ENCODE data around the gene AFF4.
A peak's percentile ranks its signal among the peaks of the same experiment; 100 is the strongest.
"Not testable (repeated sequence)": the region's sequence is repeated elsewhere in the genome, so short reads cannot be mapped to it uniquely, and the experiment has no call there.

Gene AFF4, protein sequence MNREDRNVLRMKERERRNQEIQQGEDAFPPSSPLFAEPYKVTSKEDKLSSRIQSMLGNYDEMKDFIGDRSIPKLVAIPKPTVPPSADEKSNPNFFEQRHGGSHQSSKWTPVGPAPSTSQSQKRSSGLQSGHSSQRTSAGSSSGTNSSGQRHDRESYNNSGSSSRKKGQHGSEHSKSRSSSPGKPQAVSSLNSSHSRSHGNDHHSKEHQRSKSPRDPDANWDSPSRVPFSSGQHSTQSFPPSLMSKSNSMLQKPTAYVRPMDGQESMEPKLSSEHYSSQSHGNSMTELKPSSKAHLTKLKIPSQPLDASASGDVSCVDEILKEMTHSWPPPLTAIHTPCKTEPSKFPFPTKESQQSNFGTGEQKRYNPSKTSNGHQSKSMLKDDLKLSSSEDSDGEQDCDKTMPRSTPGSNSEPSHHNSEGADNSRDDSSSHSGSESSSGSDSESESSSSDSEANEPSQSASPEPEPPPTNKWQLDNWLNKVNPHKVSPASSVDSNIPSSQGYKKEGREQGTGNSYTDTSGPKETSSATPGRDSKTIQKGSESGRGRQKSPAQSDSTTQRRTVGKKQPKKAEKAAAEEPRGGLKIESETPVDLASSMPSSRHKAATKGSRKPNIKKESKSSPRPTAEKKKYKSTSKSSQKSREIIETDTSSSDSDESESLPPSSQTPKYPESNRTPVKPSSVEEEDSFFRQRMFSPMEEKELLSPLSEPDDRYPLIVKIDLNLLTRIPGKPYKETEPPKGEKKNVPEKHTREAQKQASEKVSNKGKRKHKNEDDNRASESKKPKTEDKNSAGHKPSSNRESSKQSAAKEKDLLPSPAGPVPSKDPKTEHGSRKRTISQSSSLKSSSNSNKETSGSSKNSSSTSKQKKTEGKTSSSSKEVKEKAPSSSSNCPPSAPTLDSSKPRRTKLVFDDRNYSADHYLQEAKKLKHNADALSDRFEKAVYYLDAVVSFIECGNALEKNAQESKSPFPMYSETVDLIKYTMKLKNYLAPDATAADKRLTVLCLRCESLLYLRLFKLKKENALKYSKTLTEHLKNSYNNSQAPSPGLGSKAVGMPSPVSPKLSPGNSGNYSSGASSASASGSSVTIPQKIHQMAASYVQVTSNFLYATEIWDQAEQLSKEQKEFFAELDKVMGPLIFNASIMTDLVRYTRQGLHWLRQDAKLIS

DNA sequence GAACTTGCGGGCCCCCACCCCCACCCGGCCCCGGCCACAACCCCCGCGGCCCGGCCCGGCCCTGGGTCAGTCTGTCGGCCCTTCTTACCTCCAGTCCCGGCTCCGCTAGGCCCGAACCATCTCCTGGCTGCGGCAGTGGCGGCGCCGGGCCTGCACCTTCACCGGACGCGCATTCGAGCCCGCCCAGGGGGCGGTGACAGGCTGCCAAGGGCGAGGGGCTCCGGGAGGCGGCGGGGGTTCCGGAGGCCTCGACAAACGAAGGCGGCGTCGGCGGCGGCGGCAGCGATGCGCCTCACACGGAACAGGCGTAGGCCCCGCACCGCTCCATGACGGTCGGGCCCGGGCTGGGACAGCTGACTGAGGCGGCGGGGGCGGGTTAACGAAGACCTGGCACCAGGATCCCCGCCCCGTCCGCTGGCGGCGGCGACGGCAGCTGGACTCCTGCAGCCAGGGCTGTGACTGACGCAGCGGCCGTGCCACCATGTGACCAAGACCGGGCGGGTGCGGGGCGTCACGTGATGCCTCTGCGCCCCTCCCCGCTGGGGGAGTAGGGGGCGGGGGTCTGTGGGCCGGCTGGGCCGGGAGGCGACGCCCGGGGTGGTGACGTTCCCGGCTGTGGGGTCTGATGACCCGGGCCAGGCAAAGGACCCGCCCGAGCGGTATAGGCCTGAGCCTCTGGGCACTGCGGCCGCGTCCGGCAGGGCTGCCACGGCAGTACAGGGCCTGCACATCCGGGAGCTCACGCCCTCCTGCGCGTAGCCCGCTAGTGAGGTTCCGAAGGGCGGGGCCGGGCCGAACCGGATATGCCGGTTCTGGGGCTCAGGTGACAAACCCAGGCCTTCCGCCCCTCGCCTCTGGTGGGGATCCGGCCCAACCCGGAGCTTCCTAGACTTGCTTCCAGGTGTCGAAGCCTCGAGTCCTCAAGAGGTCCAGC lies at the start of gene AFF4:
AFF4 (minus strand) TSS at position 464 of the 934 bp plus-strand sequence. CDS start 26,445 bp downstream, outside the sequence.
- peak; percentile 99 for DNase-seq

DNA sequence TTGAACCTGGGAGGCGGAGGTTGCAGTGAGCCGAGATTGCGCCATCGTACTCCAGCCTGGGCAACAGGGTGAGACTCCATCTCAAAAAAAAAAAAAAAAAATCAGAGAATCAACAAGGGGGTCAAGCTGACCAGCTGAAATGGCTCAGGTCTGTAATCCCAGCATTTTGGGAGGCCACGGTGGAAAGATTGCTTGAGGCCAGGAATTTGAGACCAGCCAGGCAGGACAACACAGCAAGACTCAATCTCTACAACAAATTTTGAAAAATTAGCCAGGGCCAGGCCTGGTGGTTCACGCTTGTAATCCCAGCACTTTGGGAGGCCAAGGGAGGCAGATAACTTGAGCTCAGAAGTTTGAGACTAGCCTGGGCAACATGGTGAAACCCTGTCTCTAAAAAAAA lies 45.0 kb upstream of the AFF4 start:
- DNase-seq: not testable (repeated sequence)

DNA sequence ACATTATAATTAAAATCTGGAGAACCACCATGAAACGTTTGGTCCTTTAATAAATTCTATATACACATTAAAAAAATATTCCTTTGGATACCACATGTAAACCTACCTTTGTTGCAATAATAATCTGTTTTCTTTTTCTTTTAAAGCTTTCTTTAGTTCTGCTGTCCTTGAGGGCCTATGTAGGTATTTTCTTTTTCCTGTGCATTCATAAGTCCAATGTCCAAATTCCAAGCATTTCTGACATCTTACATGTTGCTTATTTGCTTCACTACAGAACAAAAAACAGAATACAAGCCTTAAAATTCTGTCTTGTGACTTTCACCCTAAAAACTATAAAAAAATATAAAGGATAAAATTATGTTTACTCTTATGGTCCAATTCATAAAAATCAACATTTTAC lies 43.2 kb upstream of the AFF4 start:
- DNase-seq: no peak

DNA sequence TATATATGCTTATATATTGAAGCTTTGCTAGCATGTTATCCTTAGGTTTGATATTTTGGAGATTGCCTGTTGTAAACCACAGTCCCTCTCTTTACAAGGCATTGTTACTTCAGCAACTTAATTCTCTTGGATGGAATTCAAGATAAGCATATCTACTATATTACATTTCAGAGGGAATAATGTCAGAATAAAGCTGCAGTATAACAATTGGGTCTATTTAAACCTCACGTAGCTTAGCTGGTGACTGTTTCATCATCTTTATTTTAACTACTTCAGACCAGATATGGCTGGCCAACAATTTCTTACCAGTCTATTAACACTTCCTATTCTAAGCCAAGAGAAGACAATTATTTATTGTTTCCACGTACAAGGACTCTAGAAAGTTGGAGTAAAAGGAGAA lies 35.8 kb upstream of the AFF4 start:
- no peak for DNase-seq

DNA sequence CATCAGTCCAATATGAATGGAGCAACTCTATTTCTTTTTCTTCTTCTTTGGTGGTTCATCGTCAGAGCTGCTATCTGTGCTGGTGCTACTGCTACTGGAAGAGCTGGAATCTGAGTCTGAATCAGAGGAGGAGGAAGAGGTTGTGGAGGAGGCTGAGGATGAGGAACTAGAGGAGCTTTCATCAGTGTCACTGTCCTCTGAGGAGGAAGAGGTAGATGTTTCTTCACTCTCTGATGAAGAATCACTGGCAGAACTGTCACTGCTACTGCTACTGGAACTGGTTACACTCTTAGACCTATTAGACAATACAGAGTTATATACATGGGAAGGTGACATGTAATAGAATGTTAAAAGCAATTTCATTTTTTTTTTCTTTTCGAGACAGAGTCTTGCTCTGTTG lies 35.1 kb upstream of the AFF4 start:
- no peak for DNase-seq

DNA sequence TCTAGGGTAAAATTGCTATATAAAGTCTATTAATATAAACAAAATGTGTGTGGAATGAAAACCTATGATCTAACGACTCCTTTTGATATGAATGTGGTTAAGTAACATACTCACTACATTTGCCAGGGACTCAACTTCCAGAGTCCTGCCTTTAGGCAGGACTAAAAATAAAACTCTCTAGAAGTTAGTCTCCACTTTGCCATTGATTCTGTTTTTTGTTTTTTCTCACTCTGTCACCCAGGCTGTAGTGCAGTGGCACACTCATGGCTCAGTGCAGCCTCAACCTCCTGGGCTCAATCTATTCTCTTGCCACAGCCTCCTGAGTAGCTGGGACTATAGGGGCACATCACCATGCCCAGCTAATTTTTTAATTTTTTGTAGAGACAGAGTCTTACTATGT lies 32.9 kb upstream of the AFF4 start:
- no peak for DNase-seq

DNA sequence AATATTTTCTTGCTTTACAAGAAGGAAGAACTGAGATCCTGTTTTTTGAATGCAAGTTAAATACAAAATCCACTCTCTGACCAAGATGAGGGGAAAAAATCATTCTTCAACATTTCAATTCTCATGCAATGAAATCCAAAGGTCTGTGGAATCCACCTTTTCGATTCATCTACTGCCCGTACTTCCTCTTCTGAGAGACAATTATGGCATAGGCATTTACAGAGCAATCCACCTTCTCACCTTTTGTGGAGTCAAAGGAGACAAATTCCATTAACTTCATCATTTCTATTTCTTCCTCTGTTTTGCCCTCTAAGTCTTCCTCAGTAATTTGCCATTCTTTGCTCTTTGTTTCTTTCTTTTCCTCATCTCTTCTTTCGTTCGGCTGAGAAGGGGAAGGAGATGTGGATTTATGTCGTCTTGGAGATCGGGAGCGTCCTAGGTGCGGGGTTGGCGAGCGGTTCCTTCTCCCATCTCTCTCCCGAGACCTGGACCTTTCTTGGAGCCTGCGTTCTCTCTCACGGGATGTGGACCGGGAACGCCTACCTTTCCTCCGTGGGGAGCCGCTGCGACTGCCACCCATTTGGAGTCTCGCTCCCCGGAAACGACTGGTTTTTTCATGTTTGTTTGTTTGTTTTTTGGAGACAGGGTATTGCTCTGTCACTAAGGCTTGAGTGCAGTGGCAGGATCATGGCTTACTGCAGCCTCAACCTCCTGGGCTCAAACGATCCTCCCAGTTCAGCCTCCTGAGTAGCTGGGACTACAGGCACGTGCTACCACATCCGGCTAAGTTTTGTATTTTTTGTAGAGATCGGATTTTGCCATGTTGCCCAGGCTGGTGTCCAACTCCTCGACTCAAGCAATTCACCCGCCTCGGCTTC lies 24.3 kb upstream of the AFF4 start:
- DNase-seq: no peak

DNA sequence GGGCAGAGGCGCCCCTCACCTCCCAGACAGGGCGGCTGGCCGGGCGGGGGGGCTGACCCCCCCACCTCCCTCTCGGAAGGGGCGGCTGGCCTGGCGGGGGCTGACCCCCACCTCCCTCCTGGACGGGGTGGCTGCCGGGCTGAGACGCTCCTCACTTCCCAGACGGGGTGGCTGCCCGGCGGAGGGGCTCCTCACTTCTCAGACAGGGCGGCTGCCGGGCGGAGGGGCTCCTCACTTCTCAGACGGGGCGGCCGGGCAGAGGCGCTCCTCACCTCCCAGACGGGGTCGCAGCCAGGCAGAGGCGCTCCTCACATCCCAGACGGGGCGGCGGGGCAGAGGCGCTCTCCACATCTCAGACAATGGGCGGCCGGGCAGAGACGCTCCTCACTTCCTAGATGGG lies 19.5 kb upstream of the AFF4 start:
- not testable (repeated sequence) for DNase-seq

DNA sequence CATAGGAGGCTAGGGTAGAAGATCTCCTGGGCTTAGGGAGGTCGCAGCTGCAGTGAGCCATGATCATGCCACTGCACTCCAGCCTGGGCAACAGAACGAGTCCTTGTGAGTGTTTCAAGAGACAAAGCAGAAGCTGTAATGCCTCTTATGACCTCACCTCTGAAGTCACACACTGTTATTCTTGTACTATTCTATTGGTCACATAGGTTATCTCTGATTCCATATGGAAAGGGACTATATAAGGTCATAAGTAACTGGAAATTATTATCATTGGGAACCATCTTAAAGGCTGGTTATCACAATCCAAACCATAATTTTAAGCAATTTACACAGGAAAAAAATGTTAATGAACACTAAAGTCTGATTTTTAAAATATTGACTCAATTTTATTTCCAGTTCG lies 17.9 kb upstream of the AFF4 start:
- no peak for DNase-seq

DNA sequence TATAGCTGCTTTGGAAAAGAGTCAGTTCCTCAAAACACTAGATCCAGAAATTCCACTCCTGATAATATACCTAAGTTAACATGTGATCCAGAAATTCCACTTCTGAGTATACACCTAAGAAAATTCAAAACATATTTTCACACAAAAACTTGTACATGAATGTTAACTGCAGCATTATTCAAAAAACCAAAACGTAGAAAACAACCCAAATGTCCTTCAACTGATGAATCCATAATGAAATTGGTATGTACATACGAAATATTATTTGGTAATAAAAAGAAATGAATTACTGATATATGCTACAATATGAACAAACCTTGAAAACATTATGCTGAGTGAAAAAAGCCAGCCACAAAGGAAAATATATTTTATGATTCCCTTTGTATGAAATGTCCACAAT lies 16.5 kb upstream of the AFF4 start:
- no peak for DNase-seq

DNA sequence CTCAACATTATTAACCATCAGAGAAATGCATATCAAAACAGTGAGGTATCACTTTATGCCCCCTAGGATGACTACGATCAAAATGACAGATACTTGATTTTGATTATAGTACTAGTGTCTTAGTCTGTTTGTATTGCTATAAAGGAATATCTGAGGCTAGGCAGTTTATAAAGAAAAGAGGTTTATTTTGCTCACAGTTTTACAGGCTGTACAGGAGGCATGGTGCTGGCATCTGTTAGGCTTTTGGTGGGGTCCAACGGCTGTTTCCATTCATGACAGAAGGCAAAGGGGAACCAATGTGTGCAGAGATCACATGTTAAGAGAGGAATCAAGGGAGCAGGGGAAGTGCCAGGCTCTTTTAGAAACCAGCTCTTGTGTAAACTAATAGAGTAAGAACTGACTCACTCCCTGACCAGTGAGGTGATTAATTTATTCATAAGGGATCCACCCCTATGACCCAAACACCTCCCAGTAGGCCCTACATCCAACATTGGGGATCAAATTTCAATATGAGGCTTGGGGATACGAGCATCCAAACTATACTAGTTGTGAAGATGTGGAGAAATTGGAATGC lies 16.0 kb upstream of the AFF4 start:
- DNase-seq: no peak

DNA sequence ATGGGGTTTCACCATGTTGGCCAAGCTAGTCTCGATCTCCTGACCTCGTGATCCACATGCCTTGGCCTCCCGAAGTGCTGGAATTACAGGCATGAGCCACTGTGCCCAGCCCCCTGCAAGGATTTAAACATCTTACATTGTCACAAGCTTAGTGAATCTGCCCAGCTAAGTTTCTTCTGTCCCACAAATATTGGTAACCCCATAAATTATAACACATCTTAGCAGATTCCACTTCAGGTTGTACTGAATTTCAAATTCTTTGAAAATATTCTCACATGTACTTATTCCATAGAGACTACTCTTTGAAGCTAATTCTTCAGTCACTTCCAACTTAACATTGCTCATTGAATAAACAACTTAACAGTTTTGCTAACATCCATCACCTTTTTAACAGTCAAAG lies 13.4 kb upstream of the AFF4 start:
- no peak for DNase-seq

DNA sequence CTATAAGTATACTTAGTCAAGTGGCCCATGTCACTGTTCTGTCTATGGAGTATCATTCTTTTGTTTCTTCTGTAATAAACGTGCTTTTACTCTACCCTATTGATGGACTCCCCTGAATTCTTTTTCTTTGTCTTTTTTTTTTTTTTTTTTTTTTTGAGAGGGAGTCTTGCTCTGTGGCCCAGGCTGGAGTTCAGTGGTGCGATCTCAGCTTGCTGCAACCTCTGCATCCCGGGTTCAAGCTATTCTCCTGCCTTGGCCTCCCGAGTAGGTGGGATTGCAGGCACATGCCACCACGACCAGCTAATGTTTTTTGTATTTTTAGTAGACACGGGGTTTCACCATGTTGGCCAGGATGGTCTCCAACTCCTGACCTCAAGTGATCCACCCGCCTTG lies 9.0 kb upstream of the AFF4 start:
- not testable (repeated sequence) for DNase-seq

DNA sequence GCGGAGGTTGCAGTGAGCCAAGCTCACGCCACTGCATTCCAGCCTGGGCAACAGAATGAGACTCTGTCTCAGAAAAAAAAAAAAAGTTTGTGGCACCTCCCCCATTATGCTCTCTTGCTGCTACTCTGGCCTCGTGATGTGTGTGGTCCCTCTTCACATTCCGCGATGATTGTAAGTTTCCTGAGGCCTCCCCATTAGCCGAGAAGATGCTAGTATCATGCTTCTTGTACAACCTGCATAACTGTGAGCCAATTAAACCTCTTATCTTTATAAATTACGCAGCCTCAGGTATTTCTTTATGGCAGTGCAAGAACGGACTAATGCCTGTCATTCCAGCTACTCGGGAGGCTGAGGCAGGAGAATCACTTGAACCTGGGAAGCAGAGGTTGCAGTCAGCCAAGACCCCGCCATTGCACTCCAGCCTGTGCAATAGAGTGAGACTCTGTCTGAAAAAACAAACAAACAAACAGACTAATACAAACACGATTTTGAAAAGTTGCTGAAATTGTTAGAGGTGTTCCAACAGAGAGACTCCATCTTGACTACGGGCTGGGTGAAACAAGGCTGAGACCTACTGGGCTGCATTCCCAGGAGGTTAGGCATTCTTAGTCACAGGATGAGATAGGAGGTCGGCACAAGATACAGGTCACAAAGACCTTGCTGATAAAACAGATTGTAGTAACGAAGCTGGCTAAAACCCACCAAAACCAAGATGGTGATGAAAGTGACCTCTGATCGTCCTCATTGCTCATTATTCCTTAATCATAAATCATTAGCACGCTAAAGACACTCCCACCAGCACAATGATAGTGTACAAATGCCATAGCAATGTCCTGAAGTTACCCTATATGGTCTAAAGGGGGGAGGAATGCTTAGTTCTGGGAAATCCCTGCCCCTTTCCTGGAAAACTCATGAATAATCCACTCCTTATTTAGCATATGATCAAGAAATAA lies 8.3 kb upstream of the AFF4 start:
- peak; percentile 71 for DNase-seq

DNA sequence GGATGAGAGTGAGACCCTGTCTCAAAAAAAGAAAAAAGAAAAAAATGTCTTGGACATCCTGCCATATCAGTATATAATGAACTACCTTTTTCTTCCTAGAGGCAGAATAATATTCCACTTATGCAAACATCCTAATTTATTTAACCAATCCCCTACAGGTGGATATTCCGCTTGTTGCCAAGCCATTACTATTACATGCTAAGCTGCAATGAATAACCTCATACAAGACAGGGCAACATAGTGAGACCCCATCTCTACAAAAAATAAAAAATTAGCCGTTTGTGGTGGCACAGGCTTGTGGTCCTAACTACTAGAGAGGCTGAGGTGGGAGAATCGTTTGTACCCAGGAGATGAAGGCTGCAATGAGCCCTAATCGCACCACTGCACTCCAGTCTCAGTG lies 1.7 kb upstream of the AFF4 start:
- DNase-seq: no peak

DNA sequence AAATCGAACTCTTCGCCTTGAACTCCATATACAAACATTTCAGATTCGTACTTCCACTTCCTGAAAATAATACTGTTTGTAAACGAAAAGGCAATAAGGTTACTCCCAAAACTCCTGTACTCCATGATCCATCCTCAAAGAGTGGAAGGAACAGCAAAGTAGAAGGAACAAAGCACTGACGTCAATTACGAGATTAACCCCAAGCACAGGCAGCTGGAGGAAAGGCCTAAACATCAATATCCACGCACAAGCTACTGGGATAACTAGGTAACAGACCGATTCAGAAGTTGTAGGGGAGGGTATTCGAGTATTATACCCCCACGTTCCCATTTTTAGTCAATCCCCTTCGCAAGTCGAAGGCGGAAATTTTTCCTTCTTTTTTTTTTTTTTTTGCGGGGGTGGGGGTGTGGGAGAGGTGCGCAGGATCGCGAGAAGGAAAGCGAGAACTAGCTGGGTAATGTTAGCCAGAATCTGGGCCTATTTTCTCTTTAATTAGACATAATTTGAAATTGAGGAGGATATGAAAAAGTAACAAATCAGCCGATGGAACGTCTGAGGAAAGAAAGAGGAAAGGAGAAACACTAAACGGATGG lies 909 bp downstream of the AFF4 start:
- no peak for DNase-seq

DNA sequence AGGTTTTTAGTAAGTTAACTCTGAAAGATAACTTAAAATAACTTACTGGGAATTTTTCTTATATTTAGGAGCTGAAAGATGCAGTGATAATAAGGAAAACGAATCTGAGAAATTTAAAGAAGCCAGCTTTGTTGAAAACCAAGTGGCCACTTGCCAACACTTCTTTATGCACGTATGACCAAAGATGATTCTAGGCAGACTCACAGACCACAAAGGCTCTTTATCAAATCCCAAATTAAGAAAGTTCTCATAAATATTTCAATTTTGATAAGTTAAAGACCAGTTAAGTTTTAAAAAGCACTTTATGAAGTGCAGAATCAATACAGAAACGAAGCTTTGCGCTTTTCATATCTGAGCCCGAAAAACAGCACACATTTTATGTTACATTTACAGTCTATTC lies 1.5 kb downstream of the AFF4 start:
- DNase-seq: no peak

DNA sequence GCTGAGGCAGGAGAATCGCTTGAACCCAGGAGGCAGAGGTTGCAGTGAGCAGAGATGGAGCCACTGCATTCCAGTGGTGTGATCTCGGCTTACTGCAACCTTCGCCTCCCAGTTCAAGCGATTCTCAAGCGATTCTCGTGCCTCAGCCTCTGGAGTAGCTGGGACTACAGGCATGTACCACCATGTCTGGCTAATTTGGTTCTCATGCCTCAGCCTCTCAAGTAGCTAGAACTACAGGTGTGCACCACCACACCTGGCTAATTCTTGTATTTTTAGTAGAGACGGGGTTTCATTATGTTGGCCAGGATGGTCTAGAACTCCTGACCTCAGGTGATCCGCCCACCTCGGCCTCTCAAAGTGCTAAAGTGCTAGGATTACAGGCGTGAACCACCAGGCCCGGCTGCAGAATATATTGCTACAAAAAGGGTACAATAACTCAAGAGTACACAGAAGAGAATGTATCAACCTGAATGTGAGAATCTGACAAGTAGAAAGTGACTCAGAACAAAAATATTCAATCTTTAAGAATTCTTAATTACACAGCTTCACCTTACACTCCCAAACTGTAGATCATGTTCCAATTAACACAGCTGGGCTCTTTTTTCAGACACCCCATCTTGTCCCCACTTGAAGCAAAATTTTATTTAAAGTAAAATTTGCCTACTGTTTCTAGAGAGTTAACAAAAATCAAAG lies 2.2 kb downstream of the AFF4 start:
- DNase-seq: not testable (repeated sequence)

Data from islet precursor cell (in vitro differentiated cells).